Choroid plexus epithelial cell (primary cell): ENCODE data around the gene ACTN2.

ENCODE experiments used
- DNase-seq: peaks from one replicate; pipeline ENCODE4 v3.0.0-alpha.2; 2010; ENCODE audit warnings: low read depth
- H3K4me3 ChIP-seq: 2 replicates; pipeline ENCODE4 v1.5.1; 2011; ENCODE audit warnings: low read depth, mild to moderate bottlenecking, control low read depth, low read length, moderate library complexity
- TF ChIP-seq, protein P1 (sequence below): conservative IDR thresholded peaks from 2 replicates; pipeline ENCODE4 v1.5.1; 2011; ENCODE audit warnings: low read depth, mild to moderate bottlenecking, control low read depth, inconsistent platforms, low read length, moderate library complexity

Gene ACTN2

DNA sequence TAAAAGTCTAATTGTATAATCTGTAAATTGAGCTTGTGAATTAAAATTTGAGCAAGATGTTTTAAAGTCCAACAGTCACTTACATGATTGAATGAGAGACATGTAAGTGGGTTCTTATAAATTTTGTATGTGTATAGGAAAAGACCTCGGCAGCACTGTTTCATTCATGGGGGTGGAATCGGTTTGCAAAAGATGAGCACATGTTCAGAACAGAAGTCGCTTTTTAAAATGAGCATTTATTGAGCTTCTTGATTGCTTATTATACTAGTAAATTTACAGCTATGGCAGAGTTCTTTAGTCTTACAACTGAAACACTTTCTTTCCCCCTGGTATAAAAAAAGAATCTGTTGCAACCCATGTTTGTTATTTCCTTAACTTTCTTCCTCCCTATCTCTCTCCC lies 33.9 kb downstream of the ACTN2 start:
- H3K4me3 ChIP-seq: no peak overlapping the region
- TF ChIP-seq, protein P1, sequence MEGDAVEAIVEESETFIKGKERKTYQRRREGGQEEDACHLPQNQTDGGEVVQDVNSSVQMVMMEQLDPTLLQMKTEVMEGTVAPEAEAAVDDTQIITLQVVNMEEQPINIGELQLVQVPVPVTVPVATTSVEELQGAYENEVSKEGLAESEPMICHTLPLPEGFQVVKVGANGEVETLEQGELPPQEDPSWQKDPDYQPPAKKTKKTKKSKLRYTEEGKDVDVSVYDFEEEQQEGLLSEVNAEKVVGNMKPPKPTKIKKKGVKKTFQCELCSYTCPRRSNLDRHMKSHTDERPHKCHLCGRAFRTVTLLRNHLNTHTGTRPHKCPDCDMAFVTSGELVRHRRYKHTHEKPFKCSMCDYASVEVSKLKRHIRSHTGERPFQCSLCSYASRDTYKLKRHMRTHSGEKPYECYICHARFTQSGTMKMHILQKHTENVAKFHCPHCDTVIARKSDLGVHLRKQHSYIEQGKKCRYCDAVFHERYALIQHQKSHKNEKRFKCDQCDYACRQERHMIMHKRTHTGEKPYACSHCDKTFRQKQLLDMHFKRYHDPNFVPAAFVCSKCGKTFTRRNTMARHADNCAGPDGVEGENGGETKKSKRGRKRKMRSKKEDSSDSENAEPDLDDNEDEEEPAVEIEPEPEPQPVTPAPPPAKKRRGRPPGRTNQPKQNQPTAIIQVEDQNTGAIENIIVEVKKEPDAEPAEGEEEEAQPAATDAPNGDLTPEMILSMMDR: no peak
- DNase-seq: no peak

DNA sequence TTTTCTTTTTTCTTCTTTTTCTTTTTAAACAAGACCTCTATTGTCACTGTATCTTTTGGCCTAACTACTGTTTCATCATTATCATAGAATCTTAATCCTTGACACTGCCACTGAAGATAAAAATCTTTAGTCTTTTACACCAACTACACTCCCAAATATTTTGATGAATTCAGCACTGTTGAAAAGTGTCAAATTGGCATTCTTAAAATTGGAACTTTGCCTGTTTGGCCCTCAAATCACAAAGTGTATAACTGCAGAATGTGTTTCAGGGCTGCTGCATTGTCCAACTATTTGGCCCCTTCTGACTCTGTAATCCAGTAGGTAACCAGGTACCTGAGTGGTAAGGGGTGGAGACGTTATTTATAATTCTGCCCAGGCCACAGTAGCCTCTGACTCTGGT lies 34.3 kb downstream of the ACTN2 start:
- TF ChIP-seq, protein P1: no peak
- no peak for DNase-seq

DNA sequence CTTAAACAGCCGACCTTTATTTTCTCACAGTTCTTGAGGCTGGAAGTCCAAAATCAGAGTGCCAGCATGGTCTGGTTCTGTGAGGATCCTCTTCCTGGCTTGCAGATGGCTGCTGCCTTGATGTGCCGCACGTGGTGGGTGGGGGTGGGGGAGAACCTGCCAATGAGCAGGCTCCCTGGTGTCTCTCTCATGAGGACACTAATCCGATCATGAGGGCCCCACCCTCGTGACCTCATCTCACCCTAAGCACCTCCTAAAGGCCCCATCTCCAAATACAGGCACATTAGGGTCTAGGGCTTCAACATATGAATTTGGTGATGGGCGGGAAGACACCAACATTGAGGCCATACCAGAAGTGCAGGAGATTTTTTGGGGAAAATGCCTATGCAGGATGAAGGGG lies 37.8 kb downstream of the ACTN2 start:
- H3K4me3 ChIP-seq: no peak overlapping the region
- TF ChIP-seq, protein P1: no peak
- no peak for DNase-seq

More for the DNA sequence above, 34.3 kb downstream of the ACTN2 start:
- H3K4me3 ChIP-seq: no peak overlapping the region

DNA sequence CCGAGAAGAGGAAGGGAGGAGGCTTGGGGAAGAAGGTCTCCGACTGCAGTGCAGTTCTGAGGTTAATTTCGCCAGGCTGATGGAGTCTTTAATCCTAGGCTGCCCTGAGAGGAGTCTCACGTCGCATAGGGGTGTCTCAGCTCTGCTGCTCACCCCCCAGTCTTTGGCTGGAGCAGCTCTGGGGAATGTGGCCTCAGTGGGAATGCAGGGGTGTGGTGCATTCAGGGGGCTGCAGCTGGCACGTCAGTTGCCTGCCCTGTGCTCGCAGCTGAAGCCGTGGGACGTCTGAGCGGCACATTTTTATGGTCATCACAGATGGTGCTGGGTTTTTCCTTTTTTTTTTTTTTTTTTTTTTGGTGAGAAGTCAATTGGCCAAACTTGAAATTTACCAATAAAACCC lies 38.2 kb downstream of the ACTN2 start:
- TF ChIP-seq, protein P1: no peak

DNA sequence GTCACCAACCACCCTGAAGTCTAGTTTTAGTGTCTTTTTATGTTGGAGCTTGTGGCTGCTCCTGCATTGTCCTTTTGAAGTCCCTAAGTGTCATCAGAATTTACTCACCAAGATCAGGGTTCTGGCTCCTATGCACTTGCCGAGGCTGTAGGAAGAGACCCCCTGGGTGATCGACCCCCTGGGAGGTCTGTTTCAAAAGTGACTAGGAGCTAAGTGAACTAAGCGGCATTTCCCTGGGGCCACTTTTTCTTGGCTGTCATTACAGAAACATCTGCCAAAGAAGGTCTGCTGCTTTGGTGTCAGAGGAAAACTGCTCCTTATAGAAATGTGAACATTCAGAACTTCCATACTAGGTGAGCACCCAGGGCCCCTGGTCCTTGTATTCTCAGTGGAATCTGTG lies 39.4 kb downstream of the ACTN2 start:
- no peak for DNase-seq
- H3K4me3 ChIP-seq: no peak overlapping the region
- TF ChIP-seq, protein P1: no peak

More for the DNA sequence above, 38.2 kb downstream of the ACTN2 start:
- H3K4me3 ChIP-seq: no peak overlapping the region
- no peak for DNase-seq

DNA sequence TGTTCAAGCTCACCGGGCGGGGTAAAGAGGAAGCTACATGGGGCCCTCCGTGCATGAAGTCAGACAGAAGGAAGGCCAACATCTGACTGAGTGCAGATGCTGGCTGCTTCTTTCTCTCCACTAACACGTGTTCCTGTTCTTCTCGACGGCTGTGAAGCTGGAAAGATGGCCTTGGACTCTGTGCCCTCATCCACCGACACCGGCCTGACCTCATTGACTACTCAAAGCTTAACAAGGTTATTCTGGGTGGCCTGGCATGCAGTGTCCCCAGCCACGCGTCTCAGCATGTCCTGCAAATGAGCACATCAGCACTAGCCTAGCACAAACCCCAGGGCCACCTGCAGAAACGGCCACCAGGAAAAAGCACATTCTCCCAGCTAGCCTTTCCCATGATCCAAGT lies 41.2 kb downstream of the ACTN2 start:
- no peak for DNase-seq
- TF ChIP-seq, protein P1: no peak
- no peak overlapping the region for H3K4me3 ChIP-seq

DNA sequence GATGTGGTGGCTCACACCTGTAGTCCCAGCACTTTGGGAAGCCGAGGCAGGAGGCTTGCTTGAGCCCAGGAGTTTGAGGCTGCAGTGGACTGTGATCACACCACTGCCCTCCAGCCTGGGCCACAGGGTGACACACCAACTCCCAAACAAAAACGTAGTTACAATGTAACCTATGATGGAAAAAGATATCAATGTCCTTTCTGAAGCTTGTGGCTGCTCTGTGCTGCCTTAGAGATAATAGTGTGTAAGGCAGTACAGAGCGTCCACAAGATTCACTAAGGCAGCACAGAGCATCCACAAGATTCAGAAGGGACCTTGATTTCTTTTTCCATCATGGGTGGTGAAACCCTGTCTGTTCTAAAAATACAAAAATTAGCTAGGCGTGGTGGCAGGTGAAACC lies 42.5 kb downstream of the ACTN2 start:
- TF ChIP-seq, protein P1: no peak
- DNase-seq: no peak
- H3K4me3 ChIP-seq: no peak overlapping the region
